CD4-positive, alpha-beta T cell treated with Interleukin-12 subunit alpha and Interleukin-12 subunit beta, for 1 hour (primary cell): ENCODE data around the gene TMC1.

Source experiments
- DNase-seq: peaks from one replicate; pipeline ENCODE4 v3.0.0-alpha.2; 2020

The TMC1 gene

GRCh38 chr9:72882117-72882775 is 360.8 kb downstream of the TMC1 start:
- no peak for DNase-seq

GRCh38 chr9:72883875-72884274 is 362.5 kb downstream of the TMC1 start:
- DNase-seq: no peak

- DNase-seq: no peak
These were observed 363.1 kb downstream of the TMC1 start for GRCh38 chr9:72884508-72884907.
